HG03159 (cell line): ENCODE data around the gene ANKRD28.
"Not testable (repeated sequence)": the region's sequence is repeated elsewhere in the genome, so short reads cannot be mapped to it uniquely, and the experiment has no call there.

Experiments
- ATAC-seq: cut with Tn5 transposase; IDR thresholded peaks from one replicate; pipeline ENCODE4 v1.9.1; 2021; ENCODE audit warnings: mild to moderate bottlenecking, moderate library complexity; ENCODE audit not compliant: unreplicated experiment

ANKRD28 gene

DNA sequence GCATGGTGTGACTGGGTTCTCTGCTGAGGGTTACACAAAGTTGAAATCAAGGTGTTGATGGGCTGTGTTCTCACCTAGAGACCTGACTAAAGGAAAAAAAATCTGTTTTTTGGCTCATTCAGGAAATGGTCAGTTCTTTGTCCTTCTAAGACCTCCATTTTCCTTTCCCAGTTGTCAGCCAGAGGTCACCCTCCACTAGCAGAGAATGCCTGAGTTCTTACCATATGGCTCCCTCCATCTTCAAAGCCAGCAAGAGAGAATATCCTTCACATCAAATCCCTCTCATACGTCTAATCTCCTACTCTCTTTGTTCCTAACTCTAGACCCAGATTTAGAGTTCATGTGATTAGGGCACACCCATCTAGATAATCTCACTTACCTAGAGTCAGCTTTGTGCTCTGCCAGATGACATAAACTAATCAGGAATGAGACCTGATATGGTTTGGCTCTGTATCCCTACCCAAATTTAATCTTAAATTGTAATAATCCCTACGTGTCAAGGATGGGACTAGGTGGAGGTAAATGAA lies 19.4 kb downstream of the ANKRD28 start:
- no peak for ATAC-seq

DNA sequence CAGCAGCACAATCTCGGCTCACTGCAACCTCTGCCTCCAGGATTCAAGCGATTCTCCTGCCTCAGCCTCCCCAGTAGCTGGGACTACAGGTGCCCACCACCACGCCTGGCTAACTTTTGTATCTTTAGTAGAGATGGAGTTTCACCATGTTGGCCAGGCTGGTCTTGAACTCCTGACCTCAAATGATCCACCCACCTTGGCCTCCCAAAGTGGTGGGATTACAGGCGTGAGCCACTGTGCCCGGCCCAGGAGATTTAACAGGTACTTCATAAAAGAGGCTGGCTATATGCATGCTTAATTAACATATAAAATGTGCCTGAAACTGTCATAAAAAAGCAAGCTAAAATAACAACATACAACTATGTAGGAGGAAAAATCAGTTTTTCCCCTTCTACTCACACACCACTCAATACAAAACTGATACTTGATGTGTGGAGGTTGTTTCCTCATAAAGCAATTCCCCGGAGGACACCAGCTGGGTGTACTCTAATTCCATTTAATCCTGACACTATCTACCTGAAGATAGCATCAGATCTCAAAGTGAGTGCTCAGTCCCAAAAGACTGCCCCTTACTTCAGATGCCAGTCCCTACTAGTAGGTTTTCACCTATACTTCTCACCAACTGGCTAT lies 22.7 kb downstream of the ANKRD28 start:
- ATAC-seq = not testable (repeated sequence)

DNA sequence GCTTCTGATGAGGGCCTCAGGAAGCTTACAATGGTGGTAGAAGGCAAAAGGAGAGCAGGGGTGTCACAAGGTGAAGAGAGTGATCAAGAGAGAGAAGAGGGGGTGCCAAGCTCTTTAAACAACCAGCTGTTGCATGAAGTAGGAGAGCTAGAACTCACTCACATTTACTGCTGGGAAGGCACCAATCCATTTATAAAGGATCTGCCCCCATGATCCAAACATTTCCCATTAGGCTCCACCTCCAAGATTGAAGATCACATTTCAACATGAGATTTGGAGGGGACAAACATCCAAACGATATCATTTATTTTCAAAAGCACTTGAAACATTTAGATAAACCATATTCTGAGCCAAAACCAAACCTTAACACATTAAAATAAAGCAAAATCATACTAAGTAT lies 26.3 kb downstream of the ANKRD28 start:
- no peak for ATAC-seq

DNA sequence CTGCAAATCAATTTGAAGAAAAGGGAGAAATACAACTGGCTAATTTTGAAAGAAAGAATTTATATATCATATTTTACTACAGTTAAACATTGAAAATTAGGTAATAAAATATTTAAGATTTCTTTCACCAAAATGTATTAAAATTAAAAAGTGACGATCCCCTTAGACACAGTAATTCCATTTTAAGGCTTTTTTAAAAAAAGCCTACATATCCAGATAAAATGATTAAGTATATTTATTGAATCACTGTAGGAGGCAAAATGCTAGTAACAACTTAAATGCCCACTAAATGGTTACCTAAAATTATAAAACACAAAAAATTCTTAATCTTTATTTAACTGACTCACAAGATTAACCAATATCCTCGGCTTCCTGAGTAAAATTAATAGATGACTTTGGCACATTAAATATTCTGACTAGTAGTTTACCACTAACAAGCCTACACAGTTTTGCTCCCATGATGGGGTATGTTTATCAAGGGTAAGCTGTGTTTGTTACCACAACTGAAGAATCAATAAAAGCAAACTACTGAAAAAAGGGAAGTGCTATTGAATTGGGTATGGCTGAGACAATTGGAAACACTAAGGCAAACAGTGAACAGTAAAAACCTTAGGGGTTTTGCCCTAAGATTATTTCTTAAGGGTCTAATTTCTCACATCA lies 28.4 kb downstream of the ANKRD28 start:
- ATAC-seq = peak; percentile 46

DNA sequence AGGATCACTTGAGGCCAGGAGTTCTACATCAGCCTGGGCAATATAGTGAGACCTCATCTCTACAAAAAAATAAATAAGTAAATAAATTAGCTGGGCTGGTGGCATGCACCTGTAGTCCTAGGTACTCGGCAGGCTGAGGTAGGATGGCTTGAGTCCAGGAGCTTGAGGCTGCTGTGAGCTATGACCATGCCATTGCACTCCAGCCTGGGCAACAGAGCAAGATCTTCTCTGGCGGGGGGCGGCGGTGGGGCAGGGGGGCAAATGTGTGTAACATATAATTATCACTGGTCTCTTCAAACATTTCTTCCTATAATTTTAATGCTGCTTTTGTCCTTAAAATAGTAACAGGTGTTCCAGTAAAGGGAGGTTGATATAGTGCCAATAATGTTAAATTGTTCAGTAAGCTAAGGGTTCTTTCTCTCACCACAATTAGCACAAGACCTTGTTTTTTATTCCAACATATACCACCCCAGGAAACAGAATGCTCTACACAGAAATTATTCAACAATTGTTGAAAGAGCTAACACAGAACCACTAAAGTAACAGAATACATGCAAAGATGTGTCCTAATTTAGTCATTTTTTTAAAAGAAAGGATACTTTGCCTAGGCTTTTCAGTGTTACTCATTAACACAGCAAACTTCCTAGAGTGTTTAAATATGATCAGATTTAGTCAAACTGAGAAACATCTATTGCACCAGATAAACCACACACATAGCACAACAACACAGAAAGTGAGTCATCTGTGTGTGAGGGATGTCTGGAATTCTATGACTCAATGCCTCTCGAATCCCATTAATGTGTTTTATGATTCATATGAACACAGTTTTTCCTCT lies 29.1 kb downstream of the ANKRD28 start:
- peak; percentile 72 for ATAC-seq

DNA sequence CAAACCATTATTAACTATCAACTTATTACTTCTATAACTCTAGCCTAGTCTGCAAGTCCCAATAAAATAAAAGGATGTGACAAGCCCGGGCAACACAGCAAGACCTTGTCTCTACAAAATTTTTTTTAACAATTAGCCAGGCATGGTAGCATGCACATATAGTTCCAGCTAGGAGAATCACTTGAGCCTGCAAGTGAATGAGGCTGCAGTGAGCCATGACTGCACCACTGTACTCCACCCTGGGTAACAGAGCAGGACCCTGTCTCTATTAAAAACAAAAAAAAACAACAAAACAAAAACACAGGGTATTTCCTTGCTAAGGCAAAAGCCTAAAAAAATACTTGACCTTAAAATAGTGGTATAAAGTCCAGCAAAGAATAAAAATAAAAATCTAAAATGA lies 31.4 kb downstream of the ANKRD28 start:
- no peak for ATAC-seq

DNA sequence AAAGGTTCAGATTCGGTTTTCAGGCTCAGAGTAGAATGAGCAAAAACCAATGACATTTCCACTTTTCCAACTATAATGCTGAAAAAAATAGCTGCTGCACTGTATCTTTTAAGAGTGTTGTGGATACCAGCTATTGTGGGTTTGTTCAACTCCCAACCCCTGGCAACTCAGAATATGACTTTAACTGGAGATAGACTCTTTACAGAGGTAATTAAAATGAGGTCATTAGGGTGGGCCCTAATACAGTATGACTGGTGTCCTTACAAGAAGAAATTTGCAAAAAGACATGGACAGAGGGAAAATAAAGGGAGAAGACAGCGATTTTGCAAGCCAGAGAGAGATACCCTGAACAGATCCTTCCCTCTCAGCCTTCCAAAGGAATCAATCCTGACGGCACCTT lies 39.5 kb downstream of the ANKRD28 start:
- ATAC-seq = no peak

DNA sequence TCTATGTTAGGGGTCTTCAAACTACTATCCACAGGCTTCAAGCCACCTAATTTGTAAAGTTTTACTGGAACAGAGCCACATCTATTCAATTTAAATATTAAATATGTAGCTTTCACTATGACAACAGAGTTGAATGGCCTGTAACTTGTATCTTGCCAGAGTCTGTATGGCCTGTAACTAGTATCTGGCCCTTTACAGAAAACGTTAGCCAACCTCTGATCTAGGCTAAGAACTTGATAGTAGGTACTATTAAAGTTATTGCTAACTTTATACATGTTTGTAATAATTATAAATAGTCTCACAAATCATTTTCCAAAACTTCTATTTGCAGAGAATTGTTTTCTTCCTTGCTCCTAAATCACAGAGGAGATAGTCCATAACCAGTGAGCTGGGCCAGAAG lies 40.0 kb downstream of the ANKRD28 start:
- no peak for ATAC-seq

DNA sequence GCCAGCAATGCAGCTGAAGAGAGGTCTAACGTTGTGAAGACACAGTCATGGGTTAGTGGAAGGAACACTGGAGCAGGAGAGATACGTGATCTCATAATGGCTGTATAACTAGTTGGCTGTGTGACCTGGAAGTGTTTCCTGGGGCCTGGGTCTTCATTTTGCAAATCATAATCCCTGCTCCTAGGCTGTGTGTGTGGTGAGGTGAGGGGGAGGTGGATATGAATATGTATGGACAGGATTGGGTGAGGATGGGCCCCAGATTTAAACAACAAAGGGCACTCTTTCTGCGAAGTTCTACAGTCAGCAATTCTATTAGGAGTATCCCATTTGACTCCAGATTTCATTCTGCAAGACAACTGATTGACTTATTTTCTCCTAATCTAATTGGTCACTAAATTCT lies 41.3 kb downstream of the ANKRD28 start:
- no peak for ATAC-seq

DNA sequence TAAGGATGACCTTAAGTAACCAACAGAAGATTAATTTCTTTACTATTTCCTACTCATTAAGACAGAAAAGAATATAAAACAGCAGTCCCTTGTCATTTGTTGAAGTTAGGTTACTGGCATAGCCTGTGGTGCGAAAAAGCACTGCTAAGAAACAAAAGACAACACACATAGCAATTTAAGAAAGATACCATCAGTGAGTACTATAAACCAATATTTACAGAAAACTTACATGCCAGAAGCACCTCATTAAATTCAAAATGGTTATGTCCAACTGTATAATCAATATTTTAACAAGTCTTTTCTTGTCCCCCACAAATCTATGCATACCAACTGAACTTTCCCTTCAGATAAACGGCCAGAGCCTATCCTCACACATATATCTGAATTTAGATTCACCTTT lies 42.0 kb downstream of the ANKRD28 start:
- no peak for ATAC-seq

DNA sequence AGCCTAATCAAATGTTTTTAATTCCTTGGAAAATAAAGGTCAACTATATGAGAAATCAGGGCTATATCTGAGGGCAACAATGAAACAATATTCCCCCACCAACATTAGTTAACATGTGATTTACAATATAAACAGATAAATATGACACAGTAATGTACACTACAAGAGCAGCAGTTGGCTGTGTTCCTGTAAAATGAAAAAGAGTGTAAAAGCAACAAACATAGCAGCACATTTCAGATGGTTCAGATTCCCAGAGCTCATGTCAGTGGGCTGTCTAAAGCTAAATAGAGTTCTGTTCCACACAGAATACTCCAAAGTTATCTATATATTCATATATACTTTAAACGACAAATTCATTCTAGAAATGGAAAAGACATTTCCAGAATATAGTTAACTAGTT lies 42.6 kb downstream of the ANKRD28 start:
- ATAC-seq = no peak

DNA sequence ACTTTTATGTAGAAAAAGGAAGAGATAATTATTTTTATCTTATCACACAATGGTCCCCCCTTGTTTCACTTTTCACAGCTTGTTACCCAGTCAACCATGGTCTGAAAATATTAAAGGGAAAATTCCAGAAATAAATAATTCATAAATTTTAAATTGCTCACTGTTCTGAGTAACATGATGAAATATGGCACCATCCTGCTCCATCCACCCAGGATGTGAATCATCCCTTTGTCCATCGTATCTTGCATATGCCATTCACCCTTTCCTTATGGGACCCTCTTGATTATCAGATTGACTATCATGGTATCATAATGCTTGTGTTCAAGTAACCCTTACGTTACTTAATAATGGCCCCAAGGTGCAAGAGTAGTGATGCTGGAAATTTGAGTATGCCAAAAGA lies 43.7 kb downstream of the ANKRD28 start:
- no peak for ATAC-seq

DNA sequence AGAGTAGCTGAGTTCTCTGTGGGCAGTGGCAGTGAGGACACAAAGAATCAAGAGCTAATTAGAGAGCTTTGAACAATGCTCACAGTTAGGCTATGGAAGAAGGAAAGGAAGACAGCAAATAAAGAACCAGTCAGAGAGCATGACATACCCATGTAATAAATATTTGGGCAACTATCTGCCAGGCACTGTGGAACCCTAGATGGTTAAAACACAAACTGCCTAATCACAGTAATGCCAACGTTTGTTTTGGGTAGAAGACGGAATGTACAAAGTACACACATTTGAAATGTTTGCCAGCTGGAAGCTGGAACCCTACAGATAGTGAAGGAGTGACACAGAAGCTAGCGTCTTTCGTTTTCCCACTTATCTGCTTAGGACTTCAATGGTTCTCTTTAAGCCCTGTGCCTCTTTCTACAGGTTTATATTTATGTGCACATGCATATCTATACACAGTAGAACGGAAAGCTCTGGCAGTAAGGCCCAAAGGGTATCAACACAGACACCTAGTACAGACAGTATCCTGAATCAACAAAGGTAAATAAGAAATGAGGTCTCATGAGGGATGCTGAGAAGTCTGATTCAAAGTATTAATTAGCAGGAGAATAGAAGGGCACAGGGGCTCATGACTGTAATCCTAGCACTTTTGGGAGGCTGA lies 44.6 kb downstream of the ANKRD28 start:
- ATAC-seq = no peak

DNA sequence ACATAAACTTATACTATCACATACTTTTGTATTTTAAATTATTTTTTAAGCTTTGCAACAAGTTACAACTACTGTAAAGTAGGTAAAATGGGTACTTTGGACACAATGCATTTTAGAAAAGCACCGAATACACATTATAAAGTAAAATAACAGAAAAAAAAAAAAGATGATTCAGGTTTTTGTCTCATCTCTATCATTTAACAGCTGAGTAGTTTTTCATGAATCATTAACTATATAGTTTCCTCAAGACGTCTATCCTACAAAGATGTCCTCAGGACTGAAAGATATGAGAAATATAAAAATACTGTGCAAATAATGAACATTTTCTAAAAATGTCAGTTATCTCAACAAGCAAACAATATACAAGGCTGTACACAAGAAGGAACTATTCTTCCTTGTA lies 46.9 kb downstream of the ANKRD28 start:
- ATAC-seq = no peak

DNA sequence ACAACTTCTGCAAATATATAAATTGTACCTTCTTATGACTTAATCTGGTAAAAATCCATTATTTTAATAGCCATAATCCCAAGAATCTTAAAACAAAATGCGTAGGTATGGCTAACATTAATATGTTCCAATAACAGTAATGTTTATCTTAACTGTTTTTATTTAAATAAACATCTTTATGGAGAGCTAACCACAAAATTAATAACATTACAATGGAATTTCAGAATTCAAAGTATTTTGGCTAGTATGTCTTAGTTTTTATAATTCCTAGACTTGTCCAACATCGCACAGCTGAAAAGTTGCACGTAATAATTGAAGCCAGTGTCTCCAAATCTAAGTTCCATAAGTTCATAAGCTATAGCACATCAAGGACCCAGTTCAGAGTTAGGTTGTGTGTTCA lies 47.6 kb downstream of the ANKRD28 start:
- no peak for ATAC-seq

DNA sequence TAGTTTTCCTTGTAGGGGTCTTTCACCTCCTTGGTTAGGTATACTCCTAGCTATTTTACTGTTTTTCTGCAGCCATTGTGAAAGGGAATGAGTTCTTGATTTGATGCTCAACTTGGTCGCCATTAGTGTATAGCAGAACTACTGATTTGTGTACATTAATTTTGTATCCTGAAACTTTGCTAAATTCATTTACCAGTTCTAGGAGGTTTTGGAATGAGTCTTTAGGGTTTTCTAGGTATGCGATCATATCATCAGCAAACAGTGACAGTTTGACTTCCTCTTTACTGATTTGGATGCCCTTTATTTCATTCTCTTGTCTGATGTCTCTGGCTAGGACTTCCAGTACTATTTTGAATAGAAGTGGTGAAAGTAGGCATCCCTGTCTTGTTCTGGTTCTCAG lies 51.9 kb downstream of the ANKRD28 start:
- ATAC-seq = not testable (repeated sequence)

DNA sequence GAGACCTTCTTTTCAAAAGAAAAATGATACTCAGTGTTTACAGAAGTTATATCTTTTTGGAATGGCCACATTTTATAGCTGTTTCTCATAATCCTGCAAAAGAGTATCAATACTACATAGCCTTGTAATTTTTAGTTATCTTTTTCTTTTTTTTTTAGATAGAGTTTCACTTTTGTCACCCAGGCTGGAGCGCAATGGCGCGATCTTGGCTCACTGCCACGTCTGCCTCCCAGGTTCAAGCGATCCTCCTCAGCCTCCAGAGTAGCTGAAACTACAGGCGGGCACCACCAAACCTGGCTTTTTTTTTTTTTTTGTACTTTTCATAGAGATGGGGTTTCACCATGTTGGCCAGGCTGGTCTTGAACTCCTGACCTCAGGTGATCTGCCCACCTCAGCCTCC lies 53.6 kb downstream of the ANKRD28 start:
- no peak for ATAC-seq

DNA sequence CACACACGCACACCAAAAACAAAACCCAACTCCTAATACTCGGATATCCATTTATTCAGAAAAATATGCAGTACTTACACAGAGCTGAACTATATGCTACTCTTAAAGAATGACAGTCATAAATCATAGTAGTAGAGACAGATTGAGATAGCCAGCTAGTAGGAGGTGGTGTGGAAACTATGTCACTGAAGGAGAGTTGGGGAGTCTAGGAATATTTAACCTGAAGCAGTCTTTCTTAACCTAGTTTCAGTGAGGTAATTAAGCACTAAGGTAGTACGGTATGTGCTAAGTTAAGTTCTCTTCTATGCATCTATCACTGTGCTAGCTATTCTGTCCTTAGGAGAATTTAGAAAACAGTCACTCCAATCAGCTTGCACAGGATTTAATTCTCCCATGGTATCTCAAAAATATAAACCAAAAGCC lies 54.2 kb downstream of the ANKRD28 start:
- ATAC-seq = no peak

DNA sequence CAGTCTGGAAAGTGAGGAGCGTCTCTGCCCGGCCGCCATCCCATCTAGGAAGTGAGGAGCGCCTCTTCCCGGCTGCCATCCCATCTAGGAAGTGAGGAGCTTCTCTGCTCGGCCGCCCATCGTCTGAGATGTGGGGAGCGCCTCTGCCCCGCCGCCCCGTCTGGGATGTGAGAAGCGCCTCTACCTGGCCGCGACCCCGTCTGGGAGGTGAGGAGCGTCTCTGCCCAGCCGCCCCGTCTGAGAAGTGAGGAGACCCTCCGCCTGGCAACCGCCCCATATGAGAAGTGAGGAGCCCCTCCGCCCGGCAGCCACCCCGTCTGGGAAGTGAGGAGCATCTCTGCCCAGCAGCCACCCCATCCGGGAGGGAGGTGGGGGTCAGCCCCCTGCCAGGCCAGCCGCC lies 55.5 kb downstream of the ANKRD28 start:
- not testable (repeated sequence) for ATAC-seq

DNA sequence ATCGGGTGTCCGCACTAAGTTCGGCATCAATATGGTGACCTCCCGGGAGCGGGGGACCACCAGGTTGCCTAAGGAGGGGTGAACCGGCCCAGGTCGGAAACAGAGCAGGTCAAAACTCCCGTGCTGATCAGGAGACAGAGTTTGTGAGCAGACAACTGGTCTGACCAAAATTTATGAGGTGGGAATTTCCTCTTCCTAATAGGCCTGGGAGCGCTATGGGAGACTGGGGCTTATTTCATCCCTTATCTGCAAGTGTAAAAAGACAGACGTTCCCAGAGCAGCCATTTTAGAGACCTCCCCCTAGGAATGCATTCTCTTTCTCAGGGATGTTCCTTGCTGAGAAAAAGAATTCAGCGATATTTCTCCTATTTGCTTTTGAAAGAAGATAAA lies 59.2 kb downstream of the ANKRD28 start:
- ATAC-seq = not testable (repeated sequence)

DNA sequence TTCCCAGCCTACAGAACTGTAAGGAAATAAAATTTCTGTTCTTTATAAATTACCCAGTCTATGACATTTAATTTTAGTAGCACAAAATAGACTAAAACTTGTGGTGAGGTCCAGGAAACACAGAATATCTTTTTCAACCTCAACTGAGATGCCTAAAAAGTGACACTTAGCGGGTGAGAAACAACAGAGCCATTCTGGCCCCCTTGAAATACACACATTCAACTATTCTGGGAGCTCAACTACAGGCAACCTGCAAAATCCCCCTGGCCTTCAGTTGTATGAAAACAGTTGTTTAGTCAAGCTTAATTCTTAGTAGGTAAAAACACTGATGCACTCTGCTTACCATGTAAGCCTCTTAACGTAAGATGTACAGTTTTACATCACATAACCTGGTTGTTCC lies 66.8 kb downstream of the ANKRD28 start:
- no peak for ATAC-seq
